ENCODE measurements around the gene RAP2A.

The RAP2A gene

DNA sequence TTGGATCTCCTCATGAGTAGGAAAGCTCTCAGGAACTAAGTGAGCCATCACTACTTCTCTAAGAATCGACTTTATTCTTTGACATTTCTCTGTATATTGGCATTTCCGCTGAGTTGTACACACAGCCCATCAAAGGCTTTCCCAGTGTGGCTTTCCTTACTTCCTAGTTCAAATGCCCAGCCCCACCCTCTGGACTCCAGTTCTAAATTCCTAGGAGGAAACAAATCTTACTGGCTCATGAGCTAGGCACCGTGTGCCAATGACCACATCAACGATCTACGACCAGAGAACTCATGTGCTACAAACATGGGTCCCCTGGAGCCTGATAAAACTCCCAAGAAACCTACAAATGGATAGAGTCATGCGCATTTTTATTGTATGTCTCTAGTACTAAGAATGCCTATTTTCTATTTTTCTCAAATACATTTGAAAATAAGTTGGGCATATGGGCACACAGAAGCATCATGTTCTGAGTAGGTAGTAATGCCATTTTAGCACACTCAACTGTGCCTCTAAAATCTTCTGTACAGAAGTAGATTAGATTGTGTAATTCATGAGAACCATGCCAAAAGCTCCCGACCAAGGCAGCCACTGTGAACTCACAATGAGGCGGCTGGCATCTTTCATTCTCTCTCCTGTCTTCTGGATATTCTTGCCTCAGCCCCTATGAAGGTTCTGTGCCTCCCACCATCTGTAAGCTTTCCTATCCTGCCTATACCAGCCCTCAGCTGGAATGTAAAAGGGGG lies 10.5 kb upstream of the RAP2A start:
- DNase-seq = no peak

DNA sequence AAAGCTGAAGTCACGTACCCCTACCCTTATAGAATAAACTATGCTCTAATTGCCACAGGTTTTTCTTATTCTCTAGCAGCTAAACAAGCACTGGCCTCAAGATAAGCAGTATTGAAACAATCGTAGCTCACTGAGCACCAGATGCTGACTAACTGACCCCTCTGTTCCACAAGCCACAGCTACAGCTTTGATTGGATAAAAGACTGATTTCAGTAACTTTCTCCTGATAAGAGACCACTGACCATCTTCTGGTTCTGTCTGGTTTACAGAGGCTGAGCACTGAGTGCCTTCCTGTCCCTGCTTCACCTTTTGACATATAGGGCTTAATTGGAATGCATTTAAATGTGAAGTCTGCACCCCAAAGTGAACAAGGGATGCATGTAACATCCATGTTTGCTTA lies 8.4 kb upstream of the RAP2A start:
- no peak for DNase-seq

GRCh38 chr13:97426695-97427094 lies 7.3 kb upstream of the RAP2A start:
- DNase-seq = no peak

DNA sequence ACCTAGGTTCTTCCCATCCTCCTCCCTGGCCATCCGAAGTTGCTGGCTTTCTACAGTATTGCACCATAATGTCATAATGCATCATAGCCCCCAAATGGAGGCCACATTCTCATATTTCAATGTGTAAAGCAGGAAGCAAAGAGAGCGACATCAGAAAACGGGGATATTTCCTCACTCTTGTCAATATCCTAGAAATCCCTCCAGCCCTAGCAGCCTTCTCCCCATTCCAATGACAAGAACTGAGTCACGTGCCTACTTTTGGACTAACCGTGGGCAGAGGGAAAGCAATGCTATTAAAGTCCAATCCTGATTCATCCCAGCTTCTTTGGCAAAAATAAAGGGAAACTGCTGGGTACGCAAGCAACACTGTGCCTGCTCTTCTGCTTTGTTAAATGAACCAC lies 4.3 kb upstream of the RAP2A start:
- no peak for DNase-seq

- DNase-seq = no peak
Measured at GRCh38 chr13:97430296-97430695, 3.7 kb upstream of the RAP2A start.

GRCh38 chr13:97431171-97431764 lies 2.7 kb upstream of the RAP2A start:
- no peak for DNase-seq

- DNase-seq = no peak
Measured at GRCh38 chr13:97432232-97432916, 1.6 kb upstream of the RAP2A start.

- peak; percentile 97 for DNase-seq
Measured at GRCh38 chr13:97432917-97433726, 847 bp upstream of the RAP2A start.

DNA sequence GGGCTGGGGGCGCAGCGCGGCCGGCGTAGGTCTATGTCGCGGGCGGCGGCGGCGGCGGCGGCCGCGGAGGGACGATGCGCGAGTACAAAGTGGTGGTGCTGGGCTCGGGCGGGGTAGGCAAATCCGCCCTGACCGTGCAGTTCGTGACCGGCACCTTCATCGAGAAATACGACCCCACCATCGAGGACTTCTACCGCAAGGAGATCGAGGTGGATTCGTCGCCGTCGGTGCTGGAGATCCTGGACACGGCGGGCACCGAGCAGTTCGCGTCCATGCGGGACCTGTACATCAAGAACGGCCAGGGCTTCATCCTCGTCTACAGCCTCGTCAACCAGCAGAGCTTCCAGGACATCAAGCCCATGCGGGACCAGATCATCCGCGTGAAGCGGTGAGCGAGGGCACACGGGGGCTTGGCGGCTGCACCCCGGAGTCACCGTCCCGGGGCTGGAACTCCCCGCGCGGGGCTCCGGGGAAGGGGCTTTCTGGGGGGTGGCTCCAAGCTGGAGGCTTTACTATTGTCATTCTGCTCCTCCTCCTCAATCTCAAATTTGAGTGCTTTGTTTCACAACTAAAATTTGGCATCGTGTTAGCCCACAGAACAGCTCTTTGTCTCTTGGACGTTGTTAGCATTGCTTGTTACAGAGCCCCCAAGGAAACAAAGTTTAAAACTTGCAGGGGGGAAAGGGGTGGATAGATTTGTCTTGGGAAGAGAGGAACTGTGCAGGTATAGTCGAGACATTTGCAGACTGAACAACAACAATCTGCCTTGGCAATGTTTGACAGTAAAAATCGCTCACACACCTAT lies 630 bp downstream of the RAP2A start:
- DNase-seq = peak; percentile 46

GRCh38 chr13:97435323-97435722 lies 1.4 kb downstream of the RAP2A start:
- DNase-seq = no peak

- DNase-seq = peak; percentile 48
Measured at GRCh38 chr13:97435794-97436193, 1.8 kb downstream of the RAP2A start.

- DNase-seq = no peak
Measured at GRCh38 chr13:97436845-97437244, 2.9 kb downstream of the RAP2A start.

- no peak for DNase-seq
Measured at GRCh38 chr13:97437729-97438128, 3.8 kb downstream of the RAP2A start.

DNA sequence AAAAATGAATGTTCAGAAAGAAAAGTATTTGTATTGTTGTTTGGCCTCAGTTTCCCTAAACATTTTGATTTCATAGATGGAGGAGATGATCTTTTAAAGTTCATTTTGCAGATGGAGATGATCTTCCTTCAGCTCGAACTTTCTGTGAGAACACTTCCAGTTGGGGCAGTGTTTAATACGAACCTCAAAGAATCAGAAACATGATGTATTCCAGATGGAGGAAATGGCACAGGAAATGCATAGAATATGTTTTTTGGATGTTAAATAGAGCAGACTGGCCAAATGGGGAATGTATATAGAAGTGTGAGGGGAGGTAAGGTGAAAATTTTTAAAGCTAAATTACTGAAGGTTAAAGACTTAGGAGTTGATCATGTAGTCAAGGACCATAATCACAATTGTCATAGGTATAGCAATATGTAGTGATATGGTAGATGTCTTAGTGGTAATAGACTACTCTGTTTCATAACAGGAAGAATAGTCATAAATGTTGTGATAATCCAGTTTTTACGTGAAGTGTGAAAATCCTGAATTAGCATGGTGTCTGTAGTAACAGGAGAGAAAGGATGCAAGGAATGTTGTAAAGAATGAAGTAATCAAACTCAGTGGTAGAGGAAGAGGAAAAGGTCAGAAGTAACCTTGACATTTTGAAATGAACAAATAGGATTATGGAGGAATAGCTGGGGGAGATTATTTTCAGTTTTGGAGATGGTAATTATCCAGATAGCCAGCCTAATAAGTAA lies 5.1 kb downstream of the RAP2A start:
- DNase-seq = no peak

DNA sequence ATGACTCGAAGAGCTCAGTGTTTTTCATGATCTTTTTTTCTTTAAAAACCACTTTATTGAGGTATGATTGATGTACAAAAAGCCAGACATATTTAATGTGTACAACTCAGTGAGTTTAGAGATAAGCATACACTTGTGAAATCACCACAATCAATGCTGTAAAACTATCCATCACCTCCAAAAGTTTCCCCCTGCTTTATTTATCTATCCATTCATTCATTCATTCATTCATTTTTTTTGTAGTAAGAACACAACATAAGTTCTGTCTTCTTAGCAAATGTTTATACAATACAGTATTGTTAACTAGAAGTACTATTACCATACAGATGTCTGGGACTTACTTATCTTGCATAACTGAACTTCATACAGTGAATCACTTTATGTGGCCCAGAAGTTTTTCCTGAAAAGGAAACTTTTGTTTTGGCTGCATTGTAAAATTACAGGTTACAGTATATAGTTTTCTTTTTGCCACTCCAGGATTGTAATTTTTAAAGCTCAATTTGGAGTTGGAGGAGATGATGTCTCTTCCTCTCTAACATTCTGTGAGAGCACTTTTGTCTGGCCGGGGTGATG lies 6.7 kb downstream of the RAP2A start:
- no peak for DNase-seq

DNA sequence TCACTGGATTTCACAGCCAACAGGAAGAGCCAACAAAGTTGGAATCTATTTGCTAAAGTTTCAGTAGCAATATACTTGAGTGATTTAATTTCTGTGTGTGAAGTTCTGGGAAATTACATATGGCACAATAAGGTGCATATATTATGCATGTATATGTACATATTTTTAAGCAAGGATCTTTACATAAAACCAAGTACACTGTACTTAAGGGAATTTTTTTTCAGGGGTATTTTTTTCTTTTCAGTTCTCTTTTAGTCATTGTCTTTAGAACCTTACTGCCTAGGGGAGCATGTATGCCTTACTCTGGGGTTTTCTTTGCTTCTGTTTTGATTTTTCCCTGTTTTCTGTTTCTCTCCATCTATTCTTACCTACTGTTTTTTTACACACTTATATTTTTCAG lies 7.4 kb downstream of the RAP2A start:
- no peak for DNase-seq

GRCh38 chr13:97445522-97446187 lies 11.7 kb downstream of the RAP2A start:
- DNase-seq = peak; percentile 60

DNA sequence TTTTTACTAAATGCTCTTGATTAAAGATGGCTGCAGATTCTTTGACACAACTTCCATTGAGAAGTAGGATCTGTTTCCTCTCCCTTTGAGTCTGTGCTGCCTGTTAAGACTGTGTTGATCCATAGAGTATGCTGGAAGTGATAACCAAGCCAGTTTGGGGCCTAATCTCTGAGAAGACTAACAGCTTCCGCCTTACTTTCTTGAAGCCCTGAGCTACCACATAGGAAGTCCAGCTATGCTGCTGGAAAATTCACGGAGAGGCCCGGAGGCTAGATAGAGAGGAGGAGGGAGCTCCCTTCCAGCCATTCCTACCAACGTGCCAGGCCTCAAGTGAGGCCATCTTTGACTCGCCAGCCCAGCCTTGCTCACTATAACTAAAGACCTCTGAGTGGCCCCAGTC lies 12.5 kb downstream of the RAP2A start:
- no peak for DNase-seq

GRCh38 chr13:97448503-97449251 lies 14.7 kb downstream of the RAP2A start:
- DNase-seq = no peak

GRCh38 chr13:97454699-97455098 lies 20.7 kb downstream of the RAP2A start:
- DNase-seq = no peak

Measured in NCI-H510A treated with DMSO at 0.1 percent for 48 hours (cell line).